Measurements from ENCODE around the gene MT1HL1.
"Not testable (repeated sequence)": the region's sequence is repeated elsewhere in the genome, so short reads cannot be mapped to it uniquely, and the experiment has no call there.

The MT1HL1 gene

DNA sequence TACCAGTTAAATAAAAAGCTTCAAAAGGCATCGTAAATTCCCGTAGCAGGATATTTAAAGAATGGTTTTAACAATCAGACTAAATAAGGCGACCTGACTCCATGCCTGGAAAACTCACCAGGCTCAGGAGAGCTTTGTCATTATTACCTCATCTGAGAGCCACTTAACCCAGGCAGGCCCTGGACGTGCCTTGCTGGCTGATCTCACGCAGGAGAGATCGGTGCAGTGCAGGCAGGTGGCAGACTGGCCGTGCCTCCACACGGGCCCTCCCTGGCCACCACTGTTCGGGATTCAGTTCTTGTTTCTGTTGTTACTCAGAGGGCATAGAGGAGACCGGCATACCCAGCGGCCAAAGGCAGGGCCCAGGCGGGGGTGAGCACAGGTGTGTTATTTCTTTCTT, 6.4 kb downstream of the MT1HL1 start:
- Histone ChIP-seq H3K27me3 (ENCODE audit: insufficient read depth, low read length) (no peaks in the 10 kb centered on the region), H3K27ac (ENCODE audit: low read depth, low read length) (no peak overlapping the region), H3K9me3 (ENCODE audit: insufficient read depth, low read depth, low read length) (no peaks in the 10 kb centered on the region), H3K9ac (ENCODE audit: low read depth, low read length) (no peak overlapping the region), H3K4me3 (ENCODE audit: low read length) (no peak overlapping the region), H3K36me3 (ENCODE audit: insufficient read depth, low read length) (no peaks in the 10 kb centered on the region), H3K4me1 (ENCODE audit: insufficient read depth, low read length) (peaks cover 10% of the 10 kb centered on the region)
- WGBS: 69% methylated on average over 12 of the region's 12 CpGs

GRCh38 chr1:236997361-236997760, 6.9 kb downstream of the MT1HL1 start:
- no peaks in the 10 kb centered on the region for H3K9me3 ChIP-seq (ENCODE audit: insufficient read depth, low read depth, low read length)
- no peak overlapping the region for H3K4me3 ChIP-seq (ENCODE audit: low read length)
- H3K4me1 ChIP-seq (ENCODE audit: insufficient read depth, low read length): peaks cover 10% of the 10 kb centered on the region
- no peaks in the 10 kb centered on the region for H3K36me3 ChIP-seq (ENCODE audit: insufficient read depth, low read length)
- WGBS: 94% methylated on average over 11 of the region's 11 CpGs
- no peak overlapping the region for H3K9ac ChIP-seq (ENCODE audit: low read depth, low read length)
- H3K27me3 ChIP-seq (ENCODE audit: insufficient read depth, low read length): no peaks in the 10 kb centered on the region
- no peak overlapping the region for H3K27ac ChIP-seq (ENCODE audit: low read depth, low read length)

DNA sequence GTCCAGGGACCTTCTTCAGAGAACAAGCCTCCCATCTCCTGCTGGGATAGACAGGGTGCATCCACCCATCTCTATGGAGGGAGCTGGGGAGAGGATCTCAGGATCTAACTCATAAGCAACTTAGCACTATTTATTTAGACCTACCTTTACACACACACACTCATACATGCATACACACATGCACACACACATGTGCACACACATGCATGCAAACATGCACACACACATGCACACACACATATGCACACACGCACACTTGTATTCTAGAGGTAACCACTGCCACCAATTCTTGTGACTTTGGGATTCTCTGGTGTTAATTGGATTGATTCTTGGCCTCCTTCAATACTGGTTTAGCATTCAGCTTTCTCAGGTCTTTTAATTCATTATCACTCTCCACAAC, 9.8 kb downstream of the MT1HL1 start:
- 100% methylated on average over 1 of the region's 1 CpG for WGBS
- Histone ChIP-seq H3K27ac (ENCODE audit: low read depth, low read length) (no peak overlapping the region), H3K36me3 (ENCODE audit: insufficient read depth, low read length) (no peaks in the 10 kb centered on the region), H3K9me3 (ENCODE audit: insufficient read depth, low read depth, low read length) (peaks cover 6% of the 10 kb centered on the region), H3K4me3 (ENCODE audit: low read length) (no peak overlapping the region), H3K27me3 (ENCODE audit: insufficient read depth, low read length) (no peaks in the 10 kb centered on the region), H3K9ac (ENCODE audit: low read depth, low read length) (no peak overlapping the region), H3K4me1 (ENCODE audit: insufficient read depth, low read length) (peaks cover 10% of the 10 kb centered on the region)

GRCh38 chr1:236992449-236992848, 11.8 kb downstream of the MT1HL1 start:
- H3K9ac ChIP-seq (ENCODE audit: low read depth, low read length): no peak overlapping the region
- H3K4me1 ChIP-seq (ENCODE audit: insufficient read depth, low read length): no peaks in the 10 kb centered on the region
- no peaks in the 10 kb centered on the region for H3K27me3 ChIP-seq (ENCODE audit: insufficient read depth, low read length)
- H3K36me3 ChIP-seq (ENCODE audit: insufficient read depth, low read length): no peaks in the 10 kb centered on the region
- WGBS: 92% methylated on average over 8 of the region's 8 CpGs
- H3K27ac ChIP-seq (ENCODE audit: low read depth, low read length): no peak overlapping the region
- no peak overlapping the region for H3K4me3 ChIP-seq (ENCODE audit: low read length)
- peaks cover 12% of the 10 kb centered on the region for H3K9me3 ChIP-seq (ENCODE audit: insufficient read depth, low read depth, low read length)

DNA sequence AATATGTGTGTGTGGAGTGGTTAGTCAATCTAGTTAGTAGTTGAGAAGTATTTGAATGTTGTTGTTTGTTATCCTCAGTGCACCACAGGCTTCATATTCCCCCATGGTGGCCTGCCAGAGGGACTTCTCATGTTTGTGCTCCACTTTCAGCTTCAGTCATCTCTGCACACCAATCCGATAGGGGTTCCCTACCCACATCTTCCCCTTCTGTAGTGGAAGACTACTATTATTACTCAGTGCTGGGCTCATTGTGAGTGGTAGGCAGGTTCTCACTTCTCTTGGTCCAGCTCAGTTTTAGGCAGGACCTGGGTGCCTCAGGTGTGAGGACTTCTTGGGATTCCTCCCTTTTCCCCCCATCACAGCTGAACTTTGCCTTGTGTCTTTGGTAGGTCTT, 14.2 kb downstream of the MT1HL1 start:
- Histone ChIP-seq H3K27ac (ENCODE audit: low read depth, low read length) (no peak overlapping the region), H3K4me3 (ENCODE audit: low read length) (no peak overlapping the region), H3K36me3 (ENCODE audit: insufficient read depth, low read length) (no peaks in the 10 kb centered on the region), H3K9me3 (ENCODE audit: insufficient read depth, low read depth, low read length) (peaks cover 12% of the 10 kb centered on the region), H3K4me1 (ENCODE audit: insufficient read depth, low read length) (no peaks in the 10 kb centered on the region), H3K27me3 (ENCODE audit: insufficient read depth, low read length) (no peaks in the 10 kb centered on the region), H3K9ac (ENCODE audit: low read depth, low read length) (no peak overlapping the region)
- 0% methylated on average over 1 of the region's 1 CpG for WGBS

DNA sequence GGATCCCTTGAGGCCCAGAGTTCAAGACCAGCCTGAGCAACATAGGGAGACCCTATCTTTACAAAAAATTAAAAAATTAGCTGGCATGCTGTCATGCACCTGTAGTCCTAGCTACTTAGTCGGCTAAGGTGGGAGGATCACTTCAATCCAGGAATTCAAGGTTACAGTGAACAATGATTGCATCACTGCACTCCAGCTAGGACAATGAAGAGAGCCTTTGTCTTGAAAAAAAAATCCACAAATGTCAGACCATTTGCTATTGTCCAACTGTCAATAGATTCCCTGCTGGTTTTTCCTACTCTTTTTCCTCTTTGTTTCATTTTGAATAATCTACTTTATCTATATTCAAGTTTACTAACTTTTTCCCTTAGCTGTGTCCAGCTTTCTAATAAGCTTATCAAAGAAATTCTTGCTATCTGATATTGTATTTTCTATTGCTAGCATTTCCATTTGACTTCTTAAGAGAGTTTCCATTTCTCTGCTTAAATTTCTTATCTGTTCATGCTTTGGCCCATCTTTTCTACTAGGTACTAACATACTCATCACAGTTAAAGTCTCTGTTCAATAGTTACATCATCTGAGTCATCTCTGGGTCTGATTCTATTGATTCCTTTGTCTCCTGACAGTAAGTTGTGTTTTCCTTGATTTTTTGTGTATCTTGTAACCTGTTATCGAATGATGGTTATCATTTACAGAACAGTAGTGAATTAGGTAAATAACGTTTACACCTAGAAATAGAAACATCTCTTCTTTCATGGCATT, 14.8 kb downstream of the MT1HL1 start:
- Histone ChIP-seq H3K4me1 (ENCODE audit: insufficient read depth, low read length) (no peaks in the 10 kb centered on the region), H3K9ac (ENCODE audit: low read depth, low read length) (no peak overlapping the region), H3K4me3 (ENCODE audit: low read length) (no peak overlapping the region), H3K27ac (ENCODE audit: low read depth, low read length) (no peak overlapping the region), H3K27me3 (ENCODE audit: insufficient read depth, low read length) (no peaks in the 10 kb centered on the region), H3K9me3 (ENCODE audit: insufficient read depth, low read depth, low read length) (peaks cover 12% of the 10 kb centered on the region), H3K36me3 (ENCODE audit: insufficient read depth, low read length) (no peaks in the 10 kb centered on the region)
- WGBS: 93% methylated on average over 3 of the region's 3 CpGs

DNA sequence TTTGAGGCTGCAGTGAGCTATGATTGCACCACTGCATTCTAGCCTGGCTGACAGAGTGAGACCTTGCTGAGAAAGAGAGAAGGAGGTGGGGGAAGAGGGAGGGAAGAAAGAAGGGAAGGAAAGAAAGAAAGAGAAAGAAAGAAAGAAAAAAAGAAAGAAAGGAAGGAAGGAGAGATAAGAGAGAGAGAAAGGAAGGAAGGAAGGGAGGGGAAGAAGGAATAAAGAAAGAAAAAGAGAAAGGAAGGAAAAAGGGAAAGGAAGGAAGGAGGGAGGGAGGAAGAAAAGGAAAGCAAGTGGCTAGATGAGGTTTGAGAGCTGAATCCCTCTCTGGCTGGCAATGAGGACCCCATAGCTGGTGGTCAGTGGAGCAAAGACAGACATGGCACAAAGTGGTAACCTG, 20.4 kb downstream of the MT1HL1 start:
- H3K9me3 ChIP-seq (ENCODE audit: insufficient read depth, low read depth, low read length): peaks cover under 1% of the 10 kb centered on the region; the same call in 1 of the 2 replicates
- H3K9ac ChIP-seq (ENCODE audit: low read depth, low read length): no peak overlapping the region
- no peaks in the 10 kb centered on the region for H3K27me3 ChIP-seq (ENCODE audit: insufficient read depth, low read length)
- H3K4me1 ChIP-seq (ENCODE audit: insufficient read depth, low read length): no peaks in the 10 kb centered on the region
- no peaks in the 10 kb centered on the region for H3K36me3 ChIP-seq (ENCODE audit: insufficient read depth, low read length)
- H3K4me3 ChIP-seq (ENCODE audit: low read length): no peak overlapping the region
- H3K27ac ChIP-seq (ENCODE audit: low read depth, low read length): no peak overlapping the region

GRCh38 chr1:236982380-236982779, 21.9 kb downstream of the MT1HL1 start:
- no peak overlapping the region for H3K4me3 ChIP-seq (ENCODE audit: low read length)
- 100% methylated on average over 1 of the region's 1 CpG for WGBS
- H3K9me3 ChIP-seq (ENCODE audit: insufficient read depth, low read depth, low read length): no peaks in the 10 kb centered on the region
- H3K27ac ChIP-seq (ENCODE audit: low read depth, low read length): no peak overlapping the region
- H3K4me1 ChIP-seq (ENCODE audit: insufficient read depth, low read length): no peaks in the 10 kb centered on the region
- no peak overlapping the region for H3K9ac ChIP-seq (ENCODE audit: low read depth, low read length)
- no peaks in the 10 kb centered on the region for H3K27me3 ChIP-seq (ENCODE audit: insufficient read depth, low read length)
- H3K36me3 ChIP-seq (ENCODE audit: insufficient read depth, low read length): no peaks in the 10 kb centered on the region

DNA sequence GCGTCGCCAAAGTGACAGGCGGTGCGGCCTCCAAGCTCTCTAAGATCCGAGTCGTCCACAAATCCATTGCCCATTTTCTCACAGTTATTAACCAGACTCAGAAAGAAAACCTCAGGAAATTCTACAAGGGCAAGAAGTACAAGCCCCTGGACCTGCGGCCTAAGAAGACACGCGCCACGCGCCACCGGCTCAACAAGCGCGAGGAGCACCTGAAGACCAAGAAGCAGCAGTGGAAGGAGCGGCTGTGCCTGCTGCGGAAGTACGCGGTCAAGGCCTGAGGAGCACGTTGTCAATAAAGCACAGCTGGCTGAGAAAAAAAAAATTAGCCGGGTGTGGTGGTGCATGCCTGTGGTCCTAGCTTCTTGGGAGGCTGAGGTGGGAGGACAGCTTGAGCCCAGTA, 22.8 kb downstream of the MT1HL1 start:
- H3K27ac ChIP-seq (ENCODE audit: low read depth, low read length); H3K4me1 ChIP-seq (ENCODE audit: insufficient read depth, low read length); H3K9ac ChIP-seq (ENCODE audit: low read depth, low read length); H3K27me3 ChIP-seq (ENCODE audit: insufficient read depth, low read length); H3K4me3 ChIP-seq (ENCODE audit: low read length); H3K36me3 ChIP-seq (ENCODE audit: insufficient read depth, low read length); H3K9me3 ChIP-seq (ENCODE audit: insufficient read depth, low read depth, low read length): not testable (repeated sequence)
- WGBS: 97% methylated on average over 20 of the region's 20 CpGs

GRCh38 chr1:236980673-236981072, 23.6 kb downstream of the MT1HL1 start:
- no peaks in the 10 kb centered on the region for H3K9me3 ChIP-seq (ENCODE audit: insufficient read depth, low read depth, low read length)
- H3K4me3 ChIP-seq (ENCODE audit: low read length): no peak overlapping the region
- H3K4me1 ChIP-seq (ENCODE audit: insufficient read depth, low read length): no peaks in the 10 kb centered on the region
- 96% methylated on average over 6 of the region's 6 CpGs for WGBS
- no peaks in the 10 kb centered on the region for H3K36me3 ChIP-seq (ENCODE audit: insufficient read depth, low read length)
- no peak overlapping the region for H3K27ac ChIP-seq (ENCODE audit: low read depth, low read length)
- H3K9ac ChIP-seq (ENCODE audit: low read depth, low read length): no peak overlapping the region
- no peaks in the 10 kb centered on the region for H3K27me3 ChIP-seq (ENCODE audit: insufficient read depth, low read length)

DNA sequence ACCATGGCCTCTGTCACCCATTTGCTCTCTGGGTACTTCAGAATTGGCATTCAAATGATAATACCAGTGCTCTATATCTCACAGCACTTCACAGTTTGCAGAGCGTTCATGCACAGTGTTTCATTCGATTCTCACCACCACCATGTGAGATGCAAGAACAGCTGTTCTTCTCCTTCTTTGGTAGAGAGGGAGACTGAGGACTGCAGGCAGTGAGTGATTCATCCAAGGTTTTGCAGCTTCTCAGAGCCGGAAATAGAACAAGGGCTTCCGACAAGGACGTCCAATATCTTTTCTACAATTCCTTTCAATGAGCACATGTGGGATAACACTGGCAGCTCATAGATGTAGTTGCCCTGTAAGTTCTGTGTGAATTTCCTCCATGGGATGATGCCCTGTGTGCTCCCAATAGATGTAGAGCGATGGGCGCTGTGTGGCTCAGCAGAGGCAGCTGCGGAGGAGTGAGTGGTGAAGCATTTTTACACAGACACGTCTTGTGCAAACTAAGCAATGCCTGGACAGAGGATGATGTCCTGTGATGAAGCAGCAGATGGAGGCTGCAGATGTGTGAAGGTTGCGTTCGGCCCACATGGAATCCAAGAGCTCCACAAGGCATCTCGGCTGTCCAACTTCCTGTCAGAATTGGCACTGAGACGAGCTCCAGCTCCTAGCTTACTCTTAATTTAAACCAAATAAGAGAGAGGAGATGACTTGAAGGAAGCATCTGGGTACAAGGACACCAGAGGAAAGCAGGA, 24.9 kb downstream of the MT1HL1 start:
- WGBS: 95% methylated on average over 12 of the region's 13 CpGs
- Histone ChIP-seq H3K9ac (ENCODE audit: low read depth, low read length) (no peak overlapping the region), H3K9me3 (ENCODE audit: insufficient read depth, low read depth, low read length) (no peaks in the 10 kb centered on the region), H3K36me3 (ENCODE audit: insufficient read depth, low read length) (no peaks in the 10 kb centered on the region), H3K27ac (ENCODE audit: low read depth, low read length) (no peak overlapping the region), H3K27me3 (ENCODE audit: insufficient read depth, low read length) (no peaks in the 10 kb centered on the region), H3K4me1 (ENCODE audit: insufficient read depth, low read length) (no peaks in the 10 kb centered on the region), H3K4me3 (ENCODE audit: low read length) (no peak overlapping the region)
